ENCODE data around the gene ARMS2.

ARMS2 gene

GRCh38 chr10:122421054-122421625 is 33.3 kb upstream of the ARMS2 start:
- no peak for TF ChIP-seq CTCF (IDR thresholded peaks at IDR 0.05; ENCODE audit: extremely low read depth, missing control alignments)
- DNase-seq (ENCODE audit: low spot score): no peak

- TF ChIP-seq CTCF (IDR thresholded peaks at IDR 0.05; ENCODE audit: extremely low read depth, missing control alignments): no peak
- no peak for DNase-seq (ENCODE audit: low spot score)
Measured at GRCh38 chr10:122421742-122422141, 32.7 kb upstream of the ARMS2 start.

GRCh38 chr10:122422266-122422989 is 32.0 kb upstream of the ARMS2 start:
- no peak for DNase-seq (ENCODE audit: low spot score)
- TF ChIP-seq CTCF (IDR thresholded peaks at IDR 0.05; ENCODE audit: extremely low read depth, missing control alignments): no peak

- DNase-seq (ENCODE audit: low spot score): no peak
- no peak for TF ChIP-seq CTCF (IDR thresholded peaks at IDR 0.05; ENCODE audit: extremely low read depth, missing control alignments)
Measured at GRCh38 chr10:122424059-122424458, 30.4 kb upstream of the ARMS2 start.

- no peak for DNase-seq (ENCODE audit: low spot score)
- TF ChIP-seq CTCF (IDR thresholded peaks at IDR 0.05; ENCODE audit: extremely low read depth, missing control alignments): no peak
Measured at GRCh38 chr10:122426829-122427228, 27.6 kb upstream of the ARMS2 start.

GRCh38 chr10:122427280-122427679 is 27.2 kb upstream of the ARMS2 start:
- DNase-seq (ENCODE audit: low spot score): no peak
- no peak for TF ChIP-seq CTCF (IDR thresholded peaks at IDR 0.05; ENCODE audit: extremely low read depth, missing control alignments)

GRCh38 chr10:122435212-122435827 is 19.1 kb upstream of the ARMS2 start:
- peak; percentile 21 for TF ChIP-seq CTCF (IDR thresholded peaks at IDR 0.05; ENCODE audit: extremely low read depth, missing control alignments)
- DNase-seq (ENCODE audit: low spot score): no peak

Data from GM20000 (cell line).